Femur (tissue), 1 donor: ENCODE results near the gene CNFN.
A peak's percentile ranks its signal among the peaks of the same experiment; 100 is the strongest.

Experiments
- DNase-seq: peaks from one replicate; pipeline ENCODE4 v3.0.0-alpha.2; 2017

The CNFN gene

DNA sequence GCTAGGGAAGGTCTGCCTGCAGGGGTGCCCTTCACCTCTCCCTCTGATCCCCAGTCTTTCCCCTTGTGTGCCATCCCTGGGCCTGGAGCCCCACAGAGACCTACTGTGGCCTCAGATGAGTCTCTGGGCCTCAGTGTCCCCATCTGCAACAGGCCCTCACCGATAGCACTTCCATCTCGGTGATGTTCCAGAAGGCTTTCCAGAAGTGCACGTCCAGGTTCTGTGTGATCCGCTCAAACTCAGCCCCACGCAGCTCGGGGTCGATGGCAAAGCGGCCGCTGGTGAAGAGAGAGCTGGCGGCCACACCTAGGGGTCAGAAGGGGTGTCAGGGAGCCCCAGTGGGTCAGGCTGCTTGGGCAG, 17.7 kb upstream of the CNFN start:
- DNase-seq: no peak

DNA sequence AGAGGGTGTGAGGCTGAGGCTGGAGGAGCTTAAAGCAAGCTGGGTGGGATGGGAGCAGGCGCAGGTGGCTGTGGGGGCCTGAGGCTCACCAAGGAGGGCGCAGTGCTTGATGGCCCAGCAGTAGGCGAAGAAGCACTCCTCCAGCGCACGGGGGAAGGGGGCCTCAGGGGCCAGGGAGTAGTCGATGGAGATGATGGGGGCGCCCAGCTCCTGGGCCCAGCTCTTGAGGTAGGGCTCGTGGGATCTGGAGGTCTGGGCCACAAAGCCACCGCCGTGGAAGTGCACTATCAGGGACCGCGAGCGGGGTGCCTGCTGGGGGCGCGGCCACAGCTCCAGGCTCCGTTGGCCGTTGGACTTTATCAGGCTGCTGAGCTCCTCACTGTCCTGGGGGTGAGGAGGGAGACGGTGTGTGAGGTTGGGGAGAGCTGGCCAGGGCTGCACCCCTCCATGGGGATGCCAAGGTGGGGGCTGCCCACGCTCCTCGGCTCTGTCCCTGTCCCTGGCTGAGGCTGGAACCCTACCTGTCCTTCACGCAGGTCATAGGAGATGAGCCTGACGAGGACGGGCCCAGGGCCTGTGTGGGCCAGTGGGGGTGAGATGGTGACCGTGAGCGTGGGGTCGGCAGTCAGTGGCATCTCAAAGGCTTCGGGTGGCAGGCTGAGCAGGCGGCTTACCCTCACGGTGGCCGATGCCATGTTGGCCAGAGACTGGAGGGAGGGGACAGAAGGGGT, 17.2 kb upstream of the CNFN start:
- DNase-seq: no peak

DNA sequence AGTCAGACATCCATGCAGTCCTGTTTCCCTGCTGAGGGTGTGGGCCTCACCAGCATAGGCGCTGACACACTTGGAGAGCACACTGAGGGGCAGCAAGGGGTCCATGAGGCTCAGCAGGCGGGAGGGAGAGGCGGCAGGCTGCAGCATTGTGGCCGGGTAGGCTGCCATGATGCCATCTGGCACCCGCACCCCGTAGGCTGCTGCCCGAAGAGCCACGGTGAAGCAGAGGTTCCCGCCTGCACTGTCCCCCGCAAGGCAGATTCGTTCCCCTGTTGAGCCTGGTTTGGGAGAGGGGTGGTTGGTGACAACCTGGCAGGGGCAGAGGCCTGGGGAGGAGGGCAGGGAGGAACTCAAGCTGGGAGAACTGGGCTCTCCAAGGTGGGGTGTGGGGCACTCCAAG, 16.0 kb upstream of the CNFN start:
- DNase-seq: no peak

DNA sequence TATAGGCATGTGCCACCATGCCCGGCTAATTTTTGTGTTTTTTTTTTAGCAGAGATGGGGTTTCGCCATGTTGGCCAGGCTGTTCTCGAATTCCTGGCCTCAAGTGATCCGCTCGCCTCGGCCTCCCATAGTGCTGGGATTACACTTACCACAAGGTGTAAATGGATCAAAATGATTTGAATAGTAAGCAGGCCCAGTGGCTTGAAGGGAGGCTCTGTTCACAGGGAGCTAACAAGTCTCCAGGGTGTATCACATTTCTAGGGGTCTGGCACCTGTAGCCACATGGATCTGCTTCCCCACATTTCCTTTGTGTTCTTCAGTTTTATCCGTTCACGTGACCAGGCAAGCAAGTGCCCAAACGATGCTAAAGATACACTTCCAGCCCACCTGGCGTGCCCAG, 13.5 kb upstream of the CNFN start:
- DNase-seq: no peak

DNA sequence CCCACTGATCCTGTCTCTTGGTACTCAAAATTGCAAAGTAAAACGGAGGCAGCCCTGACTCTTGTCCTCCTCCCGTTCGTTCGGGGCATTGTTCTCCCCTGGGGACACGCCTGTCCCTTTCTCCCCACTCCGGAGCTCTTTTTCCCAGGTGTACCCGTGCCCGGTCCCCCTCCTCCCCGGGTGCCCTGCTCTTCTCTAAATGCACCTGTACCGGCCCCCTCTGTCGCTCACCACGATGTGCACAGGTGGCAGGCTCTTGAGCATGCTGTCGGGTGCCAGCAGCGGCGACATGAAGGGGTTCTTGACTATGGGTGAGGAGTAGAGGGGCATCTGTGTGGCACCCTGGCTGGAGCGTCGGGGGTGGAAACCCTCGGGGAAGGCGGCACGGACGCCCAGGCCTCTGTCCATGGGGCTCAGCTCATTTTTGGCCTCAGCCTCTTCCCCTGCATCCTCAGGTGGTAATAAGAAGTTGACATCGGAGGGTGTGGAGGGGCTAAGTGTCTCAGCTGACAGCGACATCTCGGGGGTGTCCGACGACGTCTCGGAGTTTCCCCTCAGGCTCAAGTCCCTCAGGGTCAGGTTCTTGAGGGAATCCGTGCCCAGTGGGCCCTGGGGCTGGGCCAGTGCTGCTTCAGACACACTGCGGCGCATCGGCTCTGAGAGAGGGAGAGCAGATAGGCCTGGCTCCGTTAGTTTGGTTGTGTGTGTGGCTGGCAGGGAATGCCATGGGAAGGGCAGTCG, 12.4 kb upstream of the CNFN start:
- DNase-seq: no peak

DNA sequence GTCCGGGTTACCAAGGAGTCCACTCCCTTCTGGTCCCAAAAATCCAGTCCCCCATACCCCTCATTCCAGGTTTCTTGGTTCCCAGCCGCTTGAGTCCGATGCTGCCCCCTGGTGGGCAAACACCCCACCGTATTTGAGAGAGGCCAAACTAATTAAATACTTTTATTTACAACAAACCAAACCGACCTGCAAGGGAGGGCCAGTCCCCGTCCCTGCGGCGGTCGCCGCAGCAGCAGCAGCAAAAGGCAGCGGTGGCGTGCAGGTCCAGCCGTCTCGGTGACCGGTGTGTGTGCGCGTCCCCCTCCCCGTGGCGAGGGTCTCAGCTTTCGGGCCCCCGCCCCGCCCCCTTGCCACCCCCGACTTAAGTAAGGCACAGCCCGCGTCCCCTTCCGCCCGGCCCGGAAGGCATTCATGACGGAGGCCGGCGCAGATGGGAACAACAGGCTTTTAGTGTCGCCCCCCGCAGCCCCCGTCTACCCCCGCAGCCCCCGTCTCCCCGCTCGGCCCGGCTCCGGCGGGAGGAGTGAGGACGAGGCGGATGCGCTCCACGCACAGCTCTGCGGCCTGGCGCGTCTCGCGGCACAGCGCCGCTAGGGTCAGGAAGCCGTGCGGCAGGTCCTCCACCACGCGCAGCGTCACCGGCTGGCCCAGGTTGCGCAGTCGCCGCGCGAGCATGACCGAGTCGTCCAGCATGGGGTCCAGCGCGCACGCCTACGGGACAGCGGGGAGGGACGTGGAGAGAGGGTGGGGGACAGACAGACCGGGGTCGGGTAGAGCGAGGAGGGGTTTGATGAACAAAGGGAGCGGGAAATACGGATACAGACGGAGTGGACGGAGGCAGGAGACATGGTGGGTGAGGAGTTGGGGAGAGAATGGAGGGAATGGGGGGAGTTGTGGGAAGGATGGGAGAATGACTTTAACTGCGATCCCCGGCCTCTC, 11.5 kb upstream of the CNFN start:
- peak; percentile 86 for DNase-seq

DNA sequence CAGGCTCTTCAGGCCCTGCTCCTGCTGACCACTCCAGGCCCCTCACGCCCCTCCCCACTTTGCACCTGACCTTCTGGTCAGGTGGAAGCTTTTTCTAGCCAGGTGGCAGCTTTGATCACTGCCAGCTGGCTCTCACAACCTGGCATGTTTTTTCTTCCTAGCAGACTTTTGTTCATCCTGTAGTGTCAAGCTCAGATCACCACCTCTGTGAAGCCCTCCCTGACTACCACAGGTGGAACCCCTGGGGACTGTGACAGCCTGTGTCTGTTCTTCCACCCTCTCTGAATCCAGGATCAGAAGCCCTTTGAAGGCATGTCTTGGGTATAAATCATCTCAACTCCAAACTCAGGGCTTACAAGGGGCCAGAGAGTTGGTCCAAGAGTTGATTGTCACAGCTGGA, 10.3 kb upstream of the CNFN start:
- DNase-seq: no peak

DNA sequence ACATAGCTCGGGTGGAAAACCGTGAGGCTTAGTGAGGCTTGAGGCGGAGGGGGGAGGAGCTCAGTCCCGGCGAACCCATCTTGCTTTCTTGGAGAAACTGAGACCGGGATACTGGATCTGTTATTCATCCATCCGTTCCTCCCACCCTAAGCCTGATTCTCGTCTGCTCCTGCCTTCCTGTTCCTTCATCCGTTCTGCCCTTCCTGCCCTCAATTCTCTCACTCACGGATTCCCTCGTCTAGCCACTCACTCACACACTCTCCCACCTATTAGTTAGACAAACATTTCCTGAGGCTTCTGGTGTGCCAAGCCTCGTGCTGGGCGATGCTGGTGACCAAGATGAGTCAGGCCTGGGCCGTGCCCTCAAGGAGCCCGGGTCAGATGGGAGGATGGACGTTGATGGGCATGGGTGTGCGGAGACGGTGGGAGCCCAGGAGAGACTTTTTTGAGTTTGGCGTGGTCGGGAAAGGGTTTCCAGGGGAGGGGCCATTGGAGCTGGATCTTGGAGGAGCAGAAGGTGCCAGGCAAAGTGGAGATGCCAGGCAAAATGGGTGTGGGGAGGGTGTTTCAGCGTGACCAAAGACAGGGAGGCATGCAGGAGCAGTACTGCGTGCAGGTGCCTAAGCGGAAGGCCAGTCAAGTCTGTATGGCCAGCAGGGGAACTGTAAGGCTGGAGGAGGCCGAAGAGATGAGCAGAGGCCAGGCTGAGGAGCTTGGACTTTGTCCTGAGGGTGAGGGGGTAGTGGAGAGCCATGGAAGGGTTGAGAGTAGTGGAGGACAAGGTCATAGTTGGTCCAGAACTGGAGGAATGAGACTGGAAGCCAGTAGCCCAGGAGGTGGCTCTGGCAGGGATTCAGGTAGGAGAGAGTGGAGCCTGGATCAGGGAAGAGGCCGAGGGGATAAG, 7.4 kb upstream of the CNFN start:
- DNase-seq: no peak

DNA sequence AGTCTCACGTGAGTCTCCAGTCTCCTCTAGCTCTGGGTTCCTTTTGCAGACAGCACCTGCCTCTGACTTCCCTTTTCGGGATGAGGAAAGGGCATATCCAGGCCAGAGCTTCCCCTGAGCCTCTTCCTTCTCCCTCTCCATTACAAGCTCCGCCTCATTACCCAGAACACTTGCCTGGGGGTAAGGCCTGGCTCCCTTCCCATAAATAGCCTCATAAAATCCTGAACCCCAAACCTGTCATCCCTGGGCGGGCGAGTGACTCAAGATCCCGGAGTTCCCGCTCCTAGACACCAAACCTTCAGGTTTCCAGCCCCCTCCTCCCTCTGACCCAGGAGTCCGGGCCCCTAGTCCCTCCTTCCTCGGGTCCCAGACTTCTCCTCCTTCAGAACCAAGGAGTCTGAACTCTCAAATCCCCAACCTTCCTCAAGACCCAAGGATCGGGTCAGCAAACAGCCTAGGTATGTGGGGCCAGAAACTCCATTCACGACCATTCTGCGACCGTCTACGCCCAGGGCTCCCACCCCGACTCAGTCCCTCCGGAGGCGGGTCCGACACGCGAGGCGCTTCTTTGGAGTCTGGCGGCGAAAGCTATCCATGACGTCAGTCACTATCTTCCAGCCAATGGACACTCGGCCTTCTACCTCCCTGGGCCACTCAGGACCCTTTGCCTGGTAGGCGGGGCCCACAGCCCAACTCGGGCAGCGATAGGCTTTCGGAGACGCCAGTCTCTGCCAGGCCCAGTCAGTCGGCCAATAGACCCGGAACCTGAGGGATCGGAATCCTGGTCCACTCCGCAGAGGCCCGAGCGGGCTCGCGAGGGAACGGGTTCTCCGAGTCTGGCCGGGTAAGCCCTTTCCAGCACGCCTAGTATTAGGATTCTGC, 6.5 kb upstream of the CNFN start:
- peak; percentile 100 for DNase-seq

DNA sequence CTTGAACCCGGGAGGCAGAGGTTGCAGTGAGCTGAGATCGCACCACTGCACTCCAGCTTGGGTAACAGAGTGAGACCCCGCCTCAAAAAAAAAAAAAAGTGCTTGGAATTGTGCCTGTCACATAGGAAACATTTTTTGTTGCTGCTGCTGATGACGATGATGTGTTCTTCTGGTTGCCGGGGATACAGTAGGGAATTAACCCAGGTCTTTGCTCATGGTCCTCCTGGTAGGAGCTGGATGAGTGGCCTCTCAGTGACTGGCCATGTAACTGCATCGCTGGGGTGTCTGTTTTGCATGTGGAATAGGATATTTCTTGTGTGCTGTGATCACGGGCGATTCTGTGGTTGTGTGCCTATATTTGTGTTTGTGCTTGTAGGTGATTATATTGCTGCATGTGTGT, 4.7 kb upstream of the CNFN start:
- no peak for DNase-seq

DNA sequence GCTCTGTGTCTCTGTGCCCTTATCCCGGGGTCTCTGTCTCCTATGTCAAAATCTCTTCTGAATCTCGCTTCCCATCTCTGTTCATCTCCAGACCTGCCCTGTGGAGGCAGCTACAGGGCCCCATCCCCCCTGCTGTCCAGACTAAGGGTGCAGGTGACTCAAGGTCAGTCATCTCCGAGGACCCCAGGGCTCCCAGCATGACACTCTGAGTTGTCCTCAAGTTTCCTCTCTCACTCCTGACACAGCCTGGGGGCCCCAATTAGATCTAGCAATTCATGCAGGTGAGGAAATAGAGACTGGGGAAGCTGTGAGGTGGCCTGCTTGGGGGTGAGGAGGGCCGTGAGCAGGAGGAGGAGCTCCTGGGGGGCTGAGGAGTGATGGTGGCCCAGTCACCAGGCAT, 2.1 kb upstream of the CNFN start:
- no peak for DNase-seq

DNA sequence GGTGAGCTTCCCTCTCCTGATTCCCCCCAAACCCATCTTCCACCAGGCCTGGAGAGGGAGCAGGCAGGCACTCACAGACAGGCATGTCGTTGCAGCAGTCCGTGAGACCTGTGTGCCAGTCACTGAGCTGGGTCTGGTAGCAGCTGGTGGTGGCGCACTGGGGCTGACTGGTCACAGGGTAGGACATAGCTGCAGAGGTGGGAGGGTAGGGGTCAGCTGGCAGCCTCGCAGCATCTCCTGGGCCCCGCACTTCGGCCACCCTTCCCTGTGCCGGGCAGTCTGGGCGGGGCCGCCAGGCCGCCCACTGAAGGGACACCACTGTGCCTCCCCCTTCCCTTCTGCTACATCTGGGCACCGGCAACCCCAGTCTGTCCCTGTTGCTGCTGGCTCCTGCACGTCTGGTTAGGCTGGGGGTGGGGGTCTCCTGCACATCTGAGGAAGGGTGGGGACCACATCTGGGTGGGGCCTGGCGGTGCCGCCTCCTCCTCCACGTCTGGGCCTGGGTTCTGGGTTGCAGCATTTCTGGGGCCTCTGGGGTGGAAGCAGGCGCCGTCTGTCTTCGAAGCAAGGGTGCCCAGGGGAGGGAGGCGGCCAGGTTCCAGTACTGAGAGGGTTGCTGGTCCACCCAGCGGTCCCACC, 1.1 kb downstream of the CNFN start:
- DNase-seq: no peak

DNA sequence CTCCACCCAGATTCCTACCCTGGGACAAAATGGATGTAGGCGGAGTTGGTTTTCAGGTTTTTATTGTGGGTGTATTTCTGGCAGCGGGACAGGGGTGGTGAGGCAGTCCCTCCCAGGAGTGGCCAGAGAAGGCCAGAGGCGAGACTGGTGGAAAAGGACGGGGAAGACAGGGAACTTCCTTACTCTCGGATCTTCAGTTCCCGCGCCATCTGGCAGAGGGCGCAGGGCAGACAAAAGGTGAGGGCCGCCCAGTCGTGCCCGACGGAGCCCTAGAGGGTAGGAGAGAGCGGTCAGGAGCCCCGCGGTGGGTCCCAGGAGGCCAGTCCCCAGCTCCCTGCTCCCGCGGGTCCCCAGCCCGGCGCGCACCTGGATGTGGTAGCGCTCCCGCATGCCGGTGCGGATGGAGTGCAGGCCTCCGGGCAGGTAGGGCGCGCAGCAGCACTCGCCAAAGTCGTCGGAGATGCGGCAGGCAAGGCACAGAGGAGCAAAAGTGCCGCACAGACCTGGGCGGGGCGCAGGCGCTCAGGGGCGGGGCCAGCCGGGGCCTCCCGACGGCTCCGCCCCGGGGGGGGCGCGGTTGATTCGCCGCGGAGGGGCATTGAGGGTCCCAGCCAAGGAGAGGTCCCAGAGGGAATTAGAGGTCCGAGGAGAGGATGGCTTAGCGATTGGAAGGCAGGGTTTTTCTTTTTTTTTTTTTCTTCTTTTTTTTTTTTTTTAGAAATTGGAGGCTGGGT, 3.0 kb downstream of the CNFN start:
- DNase-seq: peak; percentile 59

DNA sequence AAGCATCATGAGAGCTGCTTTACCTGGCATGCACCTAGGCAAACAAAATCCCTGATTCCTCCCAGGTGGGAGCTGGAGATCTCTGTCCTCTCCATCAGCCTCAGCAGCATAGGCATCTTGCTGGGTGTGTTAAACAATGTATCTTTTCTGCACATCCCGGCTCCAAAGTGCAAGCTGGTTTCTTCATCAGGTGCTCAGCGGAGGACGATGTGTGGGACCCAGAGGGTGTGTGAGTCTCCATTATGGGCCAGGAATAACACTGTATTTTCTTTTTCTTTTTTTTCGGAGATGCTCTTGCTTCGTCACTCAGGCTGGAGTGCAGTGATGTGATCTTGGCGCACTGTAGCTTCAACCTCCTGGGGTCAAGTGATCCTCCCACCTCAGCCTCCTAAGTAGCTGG, 9.9 kb downstream of the CNFN start:
- DNase-seq: no peak

DNA sequence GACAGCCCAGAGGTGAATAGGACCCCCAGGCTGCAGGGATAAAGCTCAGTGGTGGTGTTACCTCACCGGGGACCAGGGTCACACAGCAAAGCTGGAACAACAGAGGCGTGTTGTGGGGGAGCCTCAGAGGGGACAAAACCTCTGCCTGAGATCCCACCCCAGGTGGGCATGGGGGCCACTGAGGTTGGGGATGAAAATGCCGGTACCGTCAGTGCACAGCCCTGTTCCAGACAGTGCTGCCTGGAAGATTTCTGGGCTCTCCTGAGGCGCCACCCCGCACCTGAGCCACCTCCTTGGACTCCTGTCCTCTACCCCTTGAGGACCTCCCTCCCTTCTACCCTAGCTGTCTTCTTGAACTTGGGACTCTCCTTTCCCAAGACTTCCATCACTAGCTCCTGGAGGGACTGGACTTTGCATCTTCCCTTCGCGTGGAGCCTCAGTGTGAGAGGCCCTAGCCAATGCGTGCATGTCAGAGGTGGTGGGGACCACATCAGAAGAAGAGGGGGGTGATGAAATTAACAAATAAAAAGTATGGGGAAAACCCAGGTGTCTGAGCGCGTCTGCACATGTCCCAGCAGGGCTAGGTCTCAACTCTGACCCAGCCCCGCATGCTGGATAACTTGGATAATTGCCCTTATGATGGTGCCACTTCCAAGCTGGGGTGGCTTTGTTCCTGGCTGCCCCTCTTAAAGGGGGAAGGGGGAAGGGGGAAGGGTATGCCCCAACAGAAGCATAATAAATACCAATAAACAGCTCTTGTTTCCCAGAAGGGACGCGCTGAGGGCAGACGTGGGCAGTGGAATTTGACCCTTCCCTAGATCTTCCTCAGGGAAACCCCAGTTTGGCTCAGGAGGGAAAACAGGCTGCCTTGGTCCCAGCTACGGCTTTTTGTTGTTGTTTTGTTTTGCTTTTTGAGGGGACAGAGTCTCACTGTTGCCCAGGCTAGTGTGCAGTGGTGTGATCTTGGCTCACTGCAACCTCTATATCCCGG, 11.6 kb downstream of the CNFN start:
- no peak for DNase-seq

DNA sequence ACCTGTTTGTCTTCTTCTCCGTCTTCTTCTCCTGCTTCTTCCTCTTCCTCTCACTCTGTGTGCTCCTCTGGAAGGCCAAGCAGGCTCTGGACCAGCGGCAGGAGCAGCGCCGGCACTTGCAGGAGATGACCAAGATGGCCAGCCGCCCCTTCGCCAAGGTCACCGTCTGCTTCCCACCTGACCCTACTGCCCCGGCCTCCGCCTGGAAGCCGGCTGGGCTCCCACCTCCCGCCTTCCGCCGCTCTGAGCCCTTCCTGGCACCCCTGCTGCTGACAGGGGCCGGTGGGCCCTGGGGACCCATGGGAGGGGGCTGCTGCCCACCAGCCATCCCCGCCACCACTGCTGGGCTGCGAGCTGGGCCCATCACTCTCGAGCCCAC, 13.9 kb downstream of the CNFN start:
- DNase-seq: no peak

DNA sequence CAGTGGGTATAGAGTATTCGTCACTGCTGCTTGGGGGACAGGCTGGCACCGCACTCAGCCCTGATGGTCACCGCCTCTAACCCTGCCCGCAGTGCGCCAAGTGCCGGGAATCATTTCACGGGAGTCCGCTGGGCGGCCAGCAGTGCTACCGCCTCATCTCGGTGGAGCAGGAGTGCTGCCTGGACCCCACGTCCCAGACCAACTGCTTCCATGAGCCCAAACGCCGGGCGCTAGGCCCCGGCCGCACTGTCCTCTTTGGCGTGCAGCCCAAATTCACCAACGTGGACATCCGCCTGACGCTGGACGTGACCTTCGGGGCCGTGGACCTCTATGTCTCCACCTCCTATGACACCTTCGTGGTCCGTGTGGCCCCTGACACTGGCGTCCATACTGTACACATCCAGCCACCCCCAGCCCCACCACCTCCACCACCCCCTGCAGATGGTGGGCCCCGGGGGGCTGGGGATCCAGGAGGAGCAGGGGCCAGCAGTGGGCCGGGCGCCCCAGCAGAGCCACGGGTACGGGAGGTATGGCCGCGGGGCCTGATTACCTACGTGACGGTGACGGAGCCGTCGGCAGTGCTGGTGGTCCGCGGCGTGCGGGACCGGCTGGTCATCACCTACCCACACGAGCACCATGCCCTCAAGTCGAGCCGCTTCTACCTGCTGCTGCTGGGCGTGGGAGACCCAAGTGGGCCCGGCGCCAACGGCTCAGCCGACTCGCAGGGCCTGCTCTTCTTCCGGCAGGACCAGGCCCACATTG, 14.5 kb downstream of the CNFN start:
- DNase-seq: no peak

DNA sequence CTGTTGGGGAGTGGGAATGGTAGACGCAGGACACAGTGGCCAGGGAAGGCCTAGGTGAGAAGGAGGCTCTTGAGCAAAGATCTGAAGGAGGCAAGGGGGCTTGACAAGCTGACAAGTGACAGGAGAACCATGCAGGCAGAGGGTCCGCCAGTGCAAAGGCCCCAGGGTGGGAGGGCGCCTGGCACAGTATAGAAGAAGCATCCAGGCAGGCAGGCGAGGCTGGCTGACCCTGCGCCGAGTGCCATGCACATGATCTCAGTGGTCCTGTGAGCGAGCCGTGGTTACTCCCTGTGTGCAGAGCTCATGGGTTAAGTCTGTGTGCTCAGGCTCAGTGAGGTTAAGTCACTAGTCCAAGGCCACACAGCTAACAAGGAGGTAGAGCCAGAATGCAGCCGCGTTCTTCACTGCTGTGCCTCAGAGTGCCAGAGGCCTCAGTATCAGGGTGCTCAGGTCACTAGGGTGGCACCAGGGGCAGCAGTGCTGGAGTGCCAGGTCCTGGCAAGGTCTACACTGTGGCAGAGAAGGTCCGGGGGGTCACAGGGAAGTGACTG, 15.2 kb downstream of the CNFN start:
- DNase-seq: no peak
